Breast epithelium (tissue), 4 donors: ENCODE results near the gene PCDH9. TPM values are rescaled to one million over a fixed set of nuclear protein-coding genes. Genes with fewer than 3 reads are reported as not detected.

Source experiments
- DNase-seq, 2 donors: peaks; one replicate each; pipeline ENCODE4 v3.0.0-alpha.2; 2019; ENCODE audit warnings: low spot score in 2 of 2
- H3K27ac ChIP-seq, 2 donors: fragments of 200-600 bp; sonication (generic) in 1 of 2; one replicate each; pipeline ENCODE4 v1.5.1; 2016 to 2019; ENCODE audit warnings: mild to moderate bottlenecking in 1 of 2
- H3K27me3 ChIP-seq, 2 donors: fragments of 200-600 bp; sonication (generic) in 1 of 2; one replicate each; pipeline versions ENCODE4 v1.5.1 to v1.6.0; 2017 to 2019; ENCODE audit warnings: control low read depth in 1 of 2, mild to moderate bottlenecking in 1 of 2
- H3K36me3 ChIP-seq: fragments of 200-600 bp; one replicate; pipeline ENCODE4 v1.5.1; 2019
- H3K4me1 ChIP-seq, 2 donors: fragments of 200-600 bp; sonication (generic); one replicate each; pipeline ENCODE4 v1.5.1; 2016 to 2019; ENCODE audit warnings: control low read depth in 1 of 2
- H3K4me3 ChIP-seq, 3 donors: fragments of 200-600 bp; sonication (generic); 1 replicate in 2 of 3; 2 replicates in 1 of 3; pipeline ENCODE4 v1.5.1; 2016 to 2019; ENCODE audit warnings: mild to moderate bottlenecking in 3 of 3, moderate library complexity in 2 of 3
- H3K9me3 ChIP-seq, 2 donors: fragments of 200-600 bp; sonication (generic) in 1 of 2; one replicate each; pipeline ENCODE4 v1.5.1; 2016 to 2019; ENCODE audit warnings: control low read depth in 1 of 2
- CTCF ChIP-seq, 3 donors: fragments of 450-650 bp; IDR thresholded peaks; one replicate each; pipeline ENCODE4 v1.5.1; 2016 to 2017; ENCODE audit warnings: antibody characterized with exemption in 3 of 3, mild to moderate bottlenecking in 3 of 3, moderate library complexity in 3 of 3
- POLR2A ChIP-seq: fragments of 450-650 bp; IDR thresholded peaks from one replicate; pipeline ENCODE4 v1.6.1; 2016; ENCODE audit warnings: antibody characterized with exemption, mild to moderate bottlenecking, moderate library complexity
- POLR2AphosphoS5 ChIP-seq, 3 donors: sonication (generic); formaldehyde crosslinking; IDR thresholded peaks; one replicate each; pipeline ENCODE4 v1.6.1; 2017; ENCODE audit warnings: antibody characterized with exemption in 3 of 3
- intact Hi-C: fragments of 100-400 bp; cut with DNase I; formaldehyde crosslinking; loops from one replicate; pipeline ENCODE4 v1.15.1; 2023; ENCODE audit warnings: low total_unique reads
- total RNA-seq, 3 donors: library from RNA; depleted of rRNA; stranded (reverse); fragments of >200 nt; gene quantifications; one replicate each; pipeline ENCODE4 v1.1.0, GENCODE V29; 2016

Gene PCDH9
- total RNA-seq, 3 donors from 2014 or later = 0.98 to 26.7 (median 3.7) TPM

GRCh38 chr13:66837246-66837645 lies 392.9 kb downstream of the PCDH9 start:
- DNase-seq = no peak
- intact Hi-C loops = no loop called here
- Histone ChIP-seq H3K9me3 (no peaks in the 10 kb centered on the region), H3K36me3 (no peaks in the 10 kb centered on the region), H3K27me3 (no peaks in the 10 kb centered on the region), H3K27ac (no peak overlapping the region), H3K4me1 (no peaks in the 10 kb centered on the region), H3K4me3 (no peak overlapping the region)
- TF ChIP-seq POLR2A (no peak), POLR2AphosphoS5 (IDR thresholded peaks at IDR 0.05) (no peak), CTCF (IDR thresholded peaks at IDR 0.05) (no peak)

DNA sequence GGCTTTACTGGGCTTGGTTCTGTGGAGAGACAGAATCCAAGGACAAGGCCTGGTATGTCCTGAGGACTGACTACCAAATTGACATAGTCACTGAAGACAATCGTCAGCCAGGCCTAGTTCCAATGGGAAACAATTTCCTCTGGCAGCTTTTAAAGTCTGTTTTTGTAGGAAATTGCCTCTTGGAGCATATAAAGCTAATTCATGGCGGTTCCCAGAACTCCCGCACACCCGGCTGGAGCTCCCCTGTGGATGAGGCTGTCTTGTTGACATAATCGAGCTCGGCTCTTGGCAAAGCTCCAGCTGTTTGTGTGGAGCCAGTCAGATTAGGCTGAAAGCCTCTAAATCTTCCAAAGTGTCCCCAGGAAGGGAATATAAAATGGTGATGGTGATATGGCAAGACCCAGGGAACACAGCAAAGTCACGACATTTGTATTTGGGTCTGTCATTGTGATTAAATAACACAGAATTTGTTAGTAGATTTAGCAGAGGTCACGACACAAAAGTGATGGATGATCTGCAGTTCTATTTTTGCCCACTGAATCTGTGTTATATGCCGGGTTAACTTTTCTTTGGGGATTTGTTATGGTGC lies 395.0 kb downstream of the PCDH9 start:
- H3K27me3 ChIP-seq = no peaks in the 10 kb centered on the region
- H3K36me3 ChIP-seq = no peaks in the 10 kb centered on the region
- no peak overlapping the region for H3K4me3 ChIP-seq
- no peak for TF ChIP-seq POLR2AphosphoS5 (IDR thresholded peaks at IDR 0.05)
- TF ChIP-seq CTCF (IDR thresholded peaks at IDR 0.05) = no peak
- no peak for DNase-seq
- no peak overlapping the region for H3K27ac ChIP-seq
- no peaks in the 10 kb centered on the region for H3K4me1 ChIP-seq
- H3K9me3 ChIP-seq = no peaks in the 10 kb centered on the region
- intact Hi-C loops = no loop called here

- DNase-seq = no peak
- H3K9me3 ChIP-seq = no peaks in the 10 kb centered on the region
- no peak overlapping the region for H3K4me3 ChIP-seq
- TF ChIP-seq CTCF (IDR thresholded peaks at IDR 0.05) = no peak
- TF ChIP-seq POLR2AphosphoS5 (IDR thresholded peaks at IDR 0.05) = no peak
- no peak for TF ChIP-seq POLR2A
- no peaks in the 10 kb centered on the region for H3K4me1 ChIP-seq
- H3K36me3 ChIP-seq = no peaks in the 10 kb centered on the region
- intact Hi-C loops = no loop called here
- no peak overlapping the region for H3K27ac ChIP-seq
- H3K27me3 ChIP-seq = no peaks in the 10 kb centered on the region
Measured at GRCh38 chr13:66830940-66831716, 399.0 kb downstream of the PCDH9 start.

- no peak for DNase-seq
- intact Hi-C loops = no loop called here
- no peak overlapping the region for H3K27ac ChIP-seq
- H3K36me3 ChIP-seq = no peaks in the 10 kb centered on the region
- H3K9me3 ChIP-seq = no peaks in the 10 kb centered on the region
- H3K4me3 ChIP-seq = no peak overlapping the region
- H3K27me3 ChIP-seq = no peaks in the 10 kb centered on the region
- TF ChIP-seq CTCF (IDR thresholded peaks at IDR 0.05) (no peak), POLR2AphosphoS5 (IDR thresholded peaks at IDR 0.05) (no peak), POLR2A (no peak)
- H3K4me1 ChIP-seq = no peaks in the 10 kb centered on the region
Measured at GRCh38 chr13:66829803-66830202, 400.3 kb downstream of the PCDH9 start.

DNA sequence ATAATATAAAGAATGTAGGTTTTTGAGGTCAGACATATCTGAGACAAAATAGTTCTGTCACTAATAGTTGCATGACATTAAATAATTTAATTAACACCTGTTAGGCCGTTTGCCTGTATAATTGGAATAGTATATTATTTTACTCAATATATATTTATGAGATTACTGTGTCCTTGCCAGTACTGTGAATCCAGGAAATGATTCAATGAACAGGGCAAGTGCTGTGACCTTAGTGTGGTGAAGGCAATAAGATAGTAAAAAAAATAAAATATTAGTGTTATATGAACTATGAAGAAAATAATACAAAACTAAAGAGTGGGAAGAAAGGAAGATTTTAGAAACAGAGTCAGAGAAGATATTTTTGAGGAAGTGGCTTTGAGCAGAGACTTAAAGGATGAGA lies 403.7 kb downstream of the PCDH9 start:
- intact Hi-C loops = no loop called here
- Histone ChIP-seq H3K4me3 (no peak overlapping the region), H3K27me3 (no peaks in the 10 kb centered on the region), H3K27ac (no peak overlapping the region), H3K9me3 (no peaks in the 10 kb centered on the region), H3K4me1 (no peaks in the 10 kb centered on the region), H3K36me3 (no peaks in the 10 kb centered on the region)
- no peak for DNase-seq
- TF ChIP-seq POLR2AphosphoS5 (IDR thresholded peaks at IDR 0.05) = no peak
- TF ChIP-seq POLR2A = no peak
- TF ChIP-seq CTCF (IDR thresholded peaks at IDR 0.05) = no peak
